HG03558 (cell line): ENCODE data around the gene NOS1.

Experiments used
- ATAC-seq: cut with Tn5 transposase; IDR thresholded peaks from one replicate; pipeline ENCODE4 v1.9.1; 2021; ENCODE audit warnings: moderate number of reproducible peaks; ENCODE audit not compliant: unreplicated experiment; ENCODE audit errors: extremely low read depth

The NOS1 gene

GRCh38 chr12:117334051-117334450, 27.4 kb downstream of the NOS1 start:
- ATAC-seq: no peak

GRCh38 chr12:117333331-117333881, 28.0 kb downstream of the NOS1 start:
- ATAC-seq: no peak

- no peak for ATAC-seq
These were observed 29.7 kb downstream of the NOS1 start for GRCh38 chr12:117331691-117332090.

GRCh38 chr12:117330441-117331113, 30.8 kb downstream of the NOS1 start:
- no peak for ATAC-seq

- ATAC-seq: no peak
These were observed 31.7 kb downstream of the NOS1 start for GRCh38 chr12:117329756-117330155.

GRCh38 chr12:117328556-117329100, 32.8 kb downstream of the NOS1 start:
- no peak for ATAC-seq

GRCh38 chr12:117322428-117322827, 39.0 kb downstream of the NOS1 start:
- ATAC-seq: no peak

GRCh38 chr12:117321572-117321971, 39.9 kb downstream of the NOS1 start:
- no peak for ATAC-seq

- ATAC-seq: no peak
These were observed 42.8 kb downstream of the NOS1 start for GRCh38 chr12:117318591-117318990.

- ATAC-seq: no peak
These were observed 45.1 kb downstream of the NOS1 start for GRCh38 chr12:117316336-117316735.

- no peak for ATAC-seq
These were observed 47.5 kb downstream of the NOS1 start for GRCh38 chr12:117313926-117314325.

- no peak for ATAC-seq
These were observed 48.7 kb downstream of the NOS1 start for GRCh38 chr12:117312770-117313169.

GRCh38 chr12:117309276-117309925, 52.0 kb downstream of the NOS1 start:
- ATAC-seq: no peak

GRCh38 chr12:117300174-117300573, 61.3 kb downstream of the NOS1 start:
- ATAC-seq: no peak

GRCh38 chr12:117298648-117299225, 62.7 kb downstream of the NOS1 start:
- ATAC-seq: no peak

GRCh38 chr12:117298191-117298590, 63.2 kb downstream of the NOS1 start:
- ATAC-seq: no peak

- no peak for ATAC-seq
These were observed 67.2 kb downstream of the NOS1 start for GRCh38 chr12:117294189-117294603.

- no peak for ATAC-seq
These were observed 67.9 kb downstream of the NOS1 start for GRCh38 chr12:117293510-117293909.

- no peak for ATAC-seq
These were observed 68.7 kb downstream of the NOS1 start for GRCh38 chr12:117292688-117293087.

- ATAC-seq: no peak
These were observed 77.3 kb downstream of the NOS1 start for GRCh38 chr12:117284140-117284539.

- no peak for ATAC-seq
These were observed 78.9 kb downstream of the NOS1 start for GRCh38 chr12:117282490-117282889.
